ENCODE results near the gene MMP24. TPM values are rescaled to one million over a fixed set of nuclear protein-coding genes. Genes with fewer than 3 reads are reported as not detected.

MMP24 gene
- total and polyA plus RNA-seq, 4 donors = 0.09 to 0.75 (median 0.42) TPM

- no peak for TF ChIP-seq ZBTB33 (IDR thresholded peaks at IDR 0.05)
- peak; percentile 78 to 86 for TF ChIP-seq HNF4A (conservative IDR thresholded peaks at IDR 0.05)
- peak; percentile 63 for TF ChIP-seq SP1 (IDR thresholded peaks at IDR 0.05)
These were observed 57.9 kb downstream of the MMP24 start, which contains the start of gene EIF6 (continued) for GRCh38 chr20:35284267-35284991.

GRCh38 chr20:35284992-35285805 is 58.7 kb downstream of the MMP24 start:
- 34% methylated on average over 19 of the region's 19 CpGs for WGBS
- Histone ChIP-seq H3K36me3 (ENCODE audit: control insufficient read depth in 4 of 4, insufficient read depth in 3 of 4, low read depth in 1 of 4, low read length in 3 of 4) (peaks cover 2 to 7% (median 6%) of the 10 kb centered on the region in 4 donors), H3K4me3 (ENCODE audit: low read depth in 1 of 3, low read length in 3 of 3) (peak overlapping the region; percentile 78 to 99 (median 80)), H3K9ac (ENCODE audit: low read depth in 1 of 2, low read length in 2 of 2) (peak overlapping the region; percentile 4 to 76), H3K27ac (ENCODE audit: low read depth in 1 of 2, low read length in 2 of 2) (peak overlapping the region; percentile 70 to 72), H3K4me1 (ENCODE audit: control insufficient read depth in 4 of 4, insufficient read depth in 4 of 4, low read length in 3 of 4) (peaks cover 8 to 31% (median 27%) of the 10 kb centered on the region in 4 donors), H3K9me3 (ENCODE audit: control insufficient read depth in 4 of 4, low read length in 3 of 4) (no peaks in the 10 kb centered on the region), H3K27me3 (ENCODE audit: control insufficient read depth in 4 of 4, insufficient read depth in 4 of 4, low read length in 3 of 4) (no peaks in the 10 kb centered on the region)
- no peak for DNase-seq (ENCODE audit: low spot score)
- no peak for TF ChIP-seq HNF4A (conservative IDR thresholded peaks at IDR 0.05)
- peak in 1 of 2 donors; percentile 6 for TF ChIP-seq GABPA (IDR thresholded peaks at IDR 0.05 in 1 of 2, conservative IDR thresholded peaks at IDR 0.05 in 1 of 2)
- no peak for TF ChIP-seq SP1 (IDR thresholded peaks at IDR 0.05)
- no peak for TF ChIP-seq ZBTB33 (IDR thresholded peaks at IDR 0.05)
- TF ChIP-seq ATF3 (IDR thresholded peaks at IDR 0.05) = no peak
- no peak for TF ChIP-seq TAF1 (conservative IDR thresholded peaks at IDR 0.05)

- Histone ChIP-seq H3K27me3 (ENCODE audit: control insufficient read depth in 4 of 4, insufficient read depth in 4 of 4, low read length in 3 of 4) (no peaks in the 10 kb centered on the region), H3K4me3 (ENCODE audit: low read depth in 1 of 3, low read length in 3 of 3) (no peak overlapping the region), H3K4me1 (ENCODE audit: control insufficient read depth in 4 of 4, insufficient read depth in 4 of 4, low read length in 3 of 4) (peaks cover 8 to 31% (median 27%) of the 10 kb centered on the region in 4 donors), H3K36me3 (ENCODE audit: control insufficient read depth in 4 of 4, insufficient read depth in 3 of 4, low read depth in 1 of 4, low read length in 3 of 4) (peaks cover under 1 to 3% (median 2%) of the 10 kb centered on the region in 4 donors), H3K27ac (ENCODE audit: low read depth in 1 of 2, low read length in 2 of 2) (peak overlapping the region in 1 of 2 donors; percentile 70), H3K9me3 (ENCODE audit: control insufficient read depth in 4 of 4, low read length in 3 of 4) (no peaks in the 10 kb centered on the region), H3K9ac (ENCODE audit: low read depth in 1 of 2, low read length in 2 of 2) (no peak overlapping the region)
- WGBS = 40% methylated on average over 5 of the region's 5 CpGs
- no peak for DNase-seq (ENCODE audit: low spot score)
- TF ChIP-seq SP1 (IDR thresholded peaks at IDR 0.05) (no peak), HNF4G (IDR thresholded peaks at IDR 0.05) (no peak), GABPA (IDR thresholded peaks at IDR 0.05 in 1 of 2, conservative IDR thresholded peaks at IDR 0.05 in 1 of 2) (no peak), EGR1 (IDR thresholded peaks at IDR 0.05; ENCODE audit: low read depth in 2 of 2) (no peak), JUND (IDR thresholded peaks at IDR 0.05) (no peak), NR2F2 (IDR thresholded peaks at IDR 0.05) (no peak), CTCF (IDR thresholded peaks at IDR 0.05; ENCODE audit: low read depth, low read length, missing input control) (no peak), RXRA (IDR thresholded peaks at IDR 0.05) (no peak), MAX (IDR thresholded peaks at IDR 0.05) (no peak), ATF3 (IDR thresholded peaks at IDR 0.05) (no peak), RAD21 (IDR thresholded peaks at IDR 0.05) (no peak), ZBTB33 (IDR thresholded peaks at IDR 0.05) (no peak)
These were observed 59.3 kb downstream of the MMP24 start for GRCh38 chr20:35285806-35286076.

All from liver (tissue), 9 donors.